Osteocyte (in vitro differentiated cells): Measurements from ENCODE around the gene CYP1A2. TPM values are rescaled to one million over a fixed set of nuclear protein-coding genes. Genes with fewer than 3 reads are reported as not detected.

Source experiments
- DNase-seq: peaks from one replicate; pipeline ENCODE4 v3.0.0; 2021; ENCODE audit warnings: mixed read lengths; ENCODE audit not compliant: unreplicated experiment; ENCODE audit errors: extremely low spot score
- H3K27ac Mint-ChIP-seq: one replicate; pipeline ENCODE4 v1.8.0; 2021; ENCODE audit warnings: mild to moderate bottlenecking, mixed read lengths; ENCODE audit not compliant: unreplicated experiment
- H3K27me3 Mint-ChIP-seq: one replicate; pipeline ENCODE4 v1.8.0; 2021; ENCODE audit warnings: mixed read lengths; ENCODE audit not compliant: unreplicated experiment
- H3K36me3 Mint-ChIP-seq: one replicate; pipeline ENCODE4 v1.8.0; 2021; ENCODE audit warnings: mixed read lengths; ENCODE audit not compliant: unreplicated experiment
- H3K4me1 Mint-ChIP-seq: one replicate; pipeline ENCODE4 v1.8.0; 2021; ENCODE audit warnings: mixed read lengths; ENCODE audit not compliant: unreplicated experiment
- H3K4me3 Mint-ChIP-seq: one replicate; pipeline ENCODE4 v1.8.0; 2021; ENCODE audit warnings: mild to moderate bottlenecking, moderate library complexity, mixed read lengths; ENCODE audit not compliant: unreplicated experiment
- H3K9me3 Mint-ChIP-seq: one replicate; pipeline ENCODE4 v1.8.0; 2021; ENCODE audit warnings: mixed read lengths; ENCODE audit not compliant: unreplicated experiment
- CTCF ChIP-seq: fragments of 200-600 bp; sonication (generic); IDR thresholded peaks from 2 replicates; pipeline ENCODE4 v1.5.0; 2021; ENCODE audit warnings: antibody characterized with exemption, mild to moderate bottlenecking, moderate library complexity
- total RNA-seq: library from RNA; stranded (reverse); gene quantifications from 2 replicates; pipeline ENCODE4 v1.2.1, GENCODE V29; 2021

The CYP1A2 gene
- total RNA-seq, 1 donor from 2014 or later = not detected

GRCh38 chr15:74798388-74799254 lies 50.0 kb downstream of the CYP1A2 start:
- peaks cover 2% of the 10 kb centered on the region for H3K4me1 Mint-ChIP-seq
- no peak for DNase-seq
- no peak overlapping the region for H3K27ac Mint-ChIP-seq
- no peaks in the 10 kb centered on the region for H3K27me3 Mint-ChIP-seq
- no peaks in the 10 kb centered on the region for H3K9me3 Mint-ChIP-seq
- H3K4me3 Mint-ChIP-seq = no peak overlapping the region
- H3K36me3 Mint-ChIP-seq = peaks cover 9% of the 10 kb centered on the region
- TF ChIP-seq CTCF = no peak

- Mint-ChIP-seq H3K4me1 (peaks cover 2% of the 10 kb centered on the region), H3K36me3 (peaks cover 15% of the 10 kb centered on the region), H3K9me3 (no peaks in the 10 kb centered on the region), H3K27me3 (no peaks in the 10 kb centered on the region), H3K27ac (no peak overlapping the region), H3K4me3 (no peak overlapping the region)
- TF ChIP-seq CTCF = no peak
- no peak for DNase-seq
Measured at GRCh38 chr15:74799255-74799855, 50.7 kb downstream of the CYP1A2 start.

GRCh38 chr15:74799856-74800558 lies 51.4 kb downstream of the CYP1A2 start:
- DNase-seq = no peak

GRCh38 chr15:74800559-74801094 lies 52.0 kb downstream of the CYP1A2 start:
- DNase-seq = no peak
- H3K9me3 Mint-ChIP-seq = no peaks in the 10 kb centered on the region
- no peaks in the 10 kb centered on the region for H3K4me1 Mint-ChIP-seq
- H3K27ac Mint-ChIP-seq = no peak overlapping the region
- no peak for TF ChIP-seq CTCF
- H3K36me3 Mint-ChIP-seq = peaks cover 18% of the 10 kb centered on the region
- no peaks in the 10 kb centered on the region for H3K27me3 Mint-ChIP-seq
- no peak overlapping the region for H3K4me3 Mint-ChIP-seq

More at GRCh38 chr15:74799856-74800558, 51.4 kb downstream of the CYP1A2 start:
- TF ChIP-seq CTCF = peak; percentile 95
- Mint-ChIP-seq H3K4me3 (no peak overlapping the region), H3K36me3 (peaks cover 18% of the 10 kb centered on the region), H3K9me3 (no peaks in the 10 kb centered on the region), H3K27me3 (no peaks in the 10 kb centered on the region), H3K27ac (no peak overlapping the region), H3K4me1 (no peaks in the 10 kb centered on the region)
